Measurements from ENCODE around the gene KCNG4. TPM values are rescaled to one million over a fixed set of nuclear protein-coding genes. Genes with fewer than 3 reads are reported as not detected.

KCNG4 gene
- total RNA-seq, 3 donors from 2014 or later (not counting 1 experiment from before 2014, with no cell fraction given) = not detected

GRCh38 chr16:84245956-84246678 is 6.3 kb upstream of the KCNG4 start:
- Histone ChIP-seq H3K4me3 (ENCODE audit: low read length) (no peak overlapping the region), H3K9me3 (ENCODE audit: control insufficient read depth, insufficient read depth, low read length) (no peaks in the 10 kb centered on the region), H3K4me1 (ENCODE audit: control insufficient read depth, insufficient read depth, low read length) (no peaks in the 10 kb centered on the region), H3K36me3 (ENCODE audit: control insufficient read depth, insufficient read depth, low read length) (no peaks in the 10 kb centered on the region), H3K27ac (ENCODE audit: low read length) (no peak overlapping the region), H3K27me3 (ENCODE audit: control insufficient read depth, insufficient read depth, low read length) (no peaks in the 10 kb centered on the region)
- ATAC-seq (no peak), DNase-seq (no peak)
- Mint-ChIP-seq H3K4me1 (no peaks in the 10 kb centered on the region), H3K27me3 (ENCODE audit: low read depth in 2 of 2) (peaks cover 13 to 31% of the 10 kb centered on the region in 2 donors), H3K27ac (no peak overlapping the region), H3K9me3 (no peaks in the 10 kb centered on the region), H3K36me3 (no peaks in the 10 kb centered on the region), H3K4me3 (no peak overlapping the region)
- WGBS (ENCODE audit: insufficient coverage) = 90% methylated on average over 10 of the region's 10 CpGs
- intact Hi-C loops (cut with micrococcal nuclease) = no loop called here
- no peak for TF ChIP-seq CTCF (IDR thresholded peaks at IDR 0.05)

- WGBS (ENCODE audit: insufficient coverage) = 100% methylated on average over 2 of the region's 2 CpGs
- Histone ChIP-seq H3K27ac (ENCODE audit: low read length) (no peak overlapping the region), H3K9me3 (ENCODE audit: control insufficient read depth, insufficient read depth, low read length) (no peaks in the 10 kb centered on the region), H3K4me3 (ENCODE audit: low read length) (no peak overlapping the region), H3K4me1 (ENCODE audit: control insufficient read depth, insufficient read depth, low read length) (no peaks in the 10 kb centered on the region), H3K36me3 (ENCODE audit: control insufficient read depth, insufficient read depth, low read length) (no peaks in the 10 kb centered on the region), H3K27me3 (ENCODE audit: control insufficient read depth, insufficient read depth, low read length) (no peaks in the 10 kb centered on the region)
- Mint-ChIP-seq H3K9me3 (no peaks in the 10 kb centered on the region), H3K4me3 (no peak overlapping the region), H3K36me3 (no peaks in the 10 kb centered on the region), H3K27ac (no peak overlapping the region), H3K4me1 (no peaks in the 10 kb centered on the region), H3K27me3 (ENCODE audit: low read depth in 2 of 2) (peaks cover 19 to 27% of the 10 kb centered on the region in 2 donors)
- TF ChIP-seq CTCF (IDR thresholded peaks at IDR 0.05) = no peak
- no peak for ATAC-seq
- DNase-seq = no peak
- intact Hi-C loops (cut with micrococcal nuclease) = no loop called here
These were observed 4.9 kb upstream of the KCNG4 start for GRCh38 chr16:84244728-84245127.

GRCh38 chr16:84243732-84244131 is 3.9 kb upstream of the KCNG4 start:
- intact Hi-C loops (cut with micrococcal nuclease) = no loop called here
- no peak for ATAC-seq

More at GRCh38 chr16:84243732-84244131, 3.9 kb upstream of the KCNG4 start:
- WGBS (ENCODE audit: insufficient coverage) = 73% methylated on average over 1 of the region's 1 CpG
- no peaks in the 10 kb centered on the region for H3K27me3 ChIP-seq (ENCODE audit: control insufficient read depth, insufficient read depth, low read length)
- H3K4me3 ChIP-seq (ENCODE audit: low read length) = no peak overlapping the region
- no peaks in the 10 kb centered on the region for H3K4me1 ChIP-seq (ENCODE audit: control insufficient read depth, insufficient read depth, low read length)
- H3K9me3 ChIP-seq (ENCODE audit: control insufficient read depth, insufficient read depth, low read length) = no peaks in the 10 kb centered on the region
- H3K36me3 Mint-ChIP-seq = no peaks in the 10 kb centered on the region
- no peaks in the 10 kb centered on the region for H3K9me3 Mint-ChIP-seq
- H3K36me3 ChIP-seq (ENCODE audit: control insufficient read depth, insufficient read depth, low read length) = no peaks in the 10 kb centered on the region
- no peak overlapping the region for H3K27ac Mint-ChIP-seq
- no peak overlapping the region for H3K4me3 Mint-ChIP-seq
- DNase-seq = no peak
- H3K27me3 Mint-ChIP-seq (ENCODE audit: low read depth in 2 of 2) = peaks cover 25 to 28% of the 10 kb centered on the region in 2 donors
- no peaks in the 10 kb centered on the region for H3K4me1 Mint-ChIP-seq
- no peak overlapping the region for H3K27ac ChIP-seq (ENCODE audit: low read length)
- no peak for TF ChIP-seq CTCF (IDR thresholded peaks at IDR 0.05)

Measured in natural killer cell (primary cell).